HG02852 (cell line): ENCODE measurements around the gene PCDHA8.
"Not testable (repeated sequence)": the region's sequence is repeated elsewhere in the genome, so short reads cannot be mapped to it uniquely, and the experiment has no call there.

Experiments used
- ATAC-seq: cut with Tn5 transposase; IDR thresholded peaks from one replicate; pipeline ENCODE4 v1.9.1; 2021; ENCODE audit warnings: mild to moderate bottlenecking, moderate library complexity; ENCODE audit not compliant: unreplicated experiment

The PCDHA8 gene

GRCh38 chr5:140827704-140828361, 13.2 kb upstream of the PCDHA8 start, which contains the start of gene PCDHA6:
PCDHA6 (plus strand) TSS chr5:140827960; CDS start chr5:140828092, 132 bp downstream.
- ATAC-seq = no peak

GRCh38 chr5:140828362-140828737, 12.6 kb upstream of the PCDHA8 start:
- no peak for ATAC-seq

GRCh38 chr5:140829511-140830501, 11.2 kb upstream of the PCDHA8 start:
- ATAC-seq = not testable (repeated sequence)

GRCh38 chr5:140833993-140834392, 7.0 kb upstream of the PCDHA8 start, which contains the start of gene PCDHA7:
PCDHA7 (plus strand) TSS chr5:140834269; CDS start chr5:140834384, 115 bp downstream.
- ATAC-seq = no peak

- not testable (repeated sequence) for ATAC-seq
These were observed 6.5 kb upstream of the PCDHA8 start for GRCh38 chr5:140834439-140835008.

- ATAC-seq = no peak
These were observed 5.1 kb upstream of the PCDHA8 start for GRCh38 chr5:140835622-140836510.

GRCh38 chr5:140842798-140843733, 2.1 kb downstream of the PCDHA8 start:
- no peak for ATAC-seq

GRCh38 chr5:140848139-140849102, 7.4 kb downstream of the PCDHA8 start, which contains the start of gene PCDHA9:
PCDHA9 (plus strand) TSS chr5:140848382; CDS start chr5:140848496, 114 bp downstream.
- ATAC-seq = not testable (repeated sequence)

- ATAC-seq = not testable (repeated sequence)
These were observed 9.0 kb downstream of the PCDHA8 start for GRCh38 chr5:140849831-140850634.

GRCh38 chr5:140855772-140856674, 15.0 kb downstream of the PCDHA8 start, which contains the start of gene PCDHA10:
PCDHA10 (plus strand) TSS chr5:140855897; CDS start chr5:140856049, 152 bp downstream.
- ATAC-seq = no peak

GRCh38 chr5:140857177-140857986, 16.4 kb downstream of the PCDHA8 start:
- no peak for ATAC-seq

GRCh38 chr5:140857987-140858240, 16.9 kb downstream of the PCDHA8 start:
- ATAC-seq = no peak

GRCh38 chr5:140862441-140863295, 21.7 kb downstream of the PCDHA8 start:
- no peak for ATAC-seq

GRCh38 chr5:140868721-140869554, 28.0 kb downstream of the PCDHA8 start, which contains the start of gene PCDHA11:
PCDHA11 (plus strand) TSS chr5:140868957; CDS start chr5:140869104, 147 bp downstream.
- ATAC-seq = no peak
